ENCODE results near the gene GPR173.
A peak's percentile ranks its signal among the peaks of the same experiment; 100 is the strongest.

Gene GPR173

GRCh38 chrX:53072418-53073114, 24.0 kb downstream of the GPR173 start:
- no peak overlapping the region for H3K4me3 ChIP-seq (ENCODE audit: low read length in 2 of 2)
- H2BK5ac ChIP-seq (ENCODE audit: low read length): no peak overlapping the region
- H2BK15ac ChIP-seq (ENCODE audit: low read length): no peak overlapping the region
- WGBS, 2 donors (ENCODE audit: extremely low coverage in 2 of 2, insufficient read length in 2 of 2, insufficient replicate concordance in 1 of 2): no CpG with 5 or more reads among the region's 9 CpGs
- H3K9ac ChIP-seq (ENCODE audit: low read depth, low read length, poor library complexity): no peak overlapping the region
- H3K14ac ChIP-seq (ENCODE audit: low read length): no peak overlapping the region
- no peak overlapping the region for H2BK12ac ChIP-seq (ENCODE audit: low read length)
- H3K27ac ChIP-seq (replicated peaks; ENCODE audit: low read length): peak overlapping the region; percentile 17
- no peak overlapping the region for H2AFZ ChIP-seq (ENCODE audit: low read length)
- H3K4me1 ChIP-seq (ENCODE audit: control insufficient read depth in 2 of 2, insufficient read depth in 1 of 2, low read depth in 1 of 2, low read length in 2 of 2): peaks cover 0 to 6% of the 10 kb centered on the region in 2 donors
- H2AK5ac ChIP-seq (ENCODE audit: low read depth, low read length): no peak overlapping the region
- H3K23ac ChIP-seq (ENCODE audit: low read depth, low read length, poor library complexity): no peak overlapping the region
- peaks cover 0 to 7% of the 10 kb centered on the region in 2 donors for H3K36me3 ChIP-seq (replicated peaks in 1 of 2; ENCODE audit: control insufficient read depth in 2 of 2, insufficient read depth in 2 of 2, low read length in 2 of 2)
- H3K27me3 ChIP-seq (ENCODE audit: control insufficient read depth in 3 of 3, insufficient read depth in 3 of 3, low read depth in 1 of 3, low read length in 3 of 3): no peaks in the 10 kb centered on the region
- H3K4me2 ChIP-seq (ENCODE audit: insufficient read depth, low read length, poor library complexity, severe bottlenecking): no peak overlapping the region
- no peak overlapping the region for H2BK120ac ChIP-seq (ENCODE audit: low read depth, low read length)
- no peak overlapping the region for H3K4ac ChIP-seq (ENCODE audit: low read length)
- no peak overlapping the region for H3K18ac ChIP-seq (ENCODE audit: low read length)
- H4K8ac ChIP-seq (ENCODE audit: low read depth, low read length): no peak overlapping the region
- DNase-seq (ENCODE audit: low spot score): no peak
- H4K91ac ChIP-seq (ENCODE audit: low read depth, low read length, poor library complexity): no peak overlapping the region
- peaks cover 2% of the 10 kb centered on the region for H3K79me1 ChIP-seq (ENCODE audit: low read depth, low read length)
- H3K9me3 ChIP-seq (replicated peaks in 1 of 2; ENCODE audit: control insufficient read depth in 2 of 2, insufficient read depth in 1 of 2, low read depth in 1 of 2, low read length in 2 of 2): no peaks in the 10 kb centered on the region

- H3K9ac ChIP-seq (ENCODE audit: low read depth, low read length, poor library complexity): no peak overlapping the region
- H3K4me3 ChIP-seq (ENCODE audit: low read length in 2 of 2): no peak overlapping the region
- H3K36me3 ChIP-seq (replicated peaks in 1 of 2; ENCODE audit: control insufficient read depth in 2 of 2, insufficient read depth in 2 of 2, low read length in 2 of 2): peaks cover 0 to 7% of the 10 kb centered on the region in 2 donors
- no peak overlapping the region for H4K8ac ChIP-seq (ENCODE audit: low read depth, low read length)
- no peak overlapping the region for H2BK12ac ChIP-seq (ENCODE audit: low read length)
- no peak overlapping the region for H2BK15ac ChIP-seq (ENCODE audit: low read length)
- H3K4ac ChIP-seq (ENCODE audit: low read length): no peak overlapping the region
- no peak overlapping the region for H3K4me2 ChIP-seq (ENCODE audit: insufficient read depth, low read length, poor library complexity, severe bottlenecking)
- H3K27ac ChIP-seq (replicated peaks; ENCODE audit: low read length): peak overlapping the region; percentile 56
- no peak overlapping the region for H2BK120ac ChIP-seq (ENCODE audit: low read depth, low read length)
- no peak overlapping the region for H3K23ac ChIP-seq (ENCODE audit: low read depth, low read length, poor library complexity)
- no peaks in the 10 kb centered on the region for H3K9me3 ChIP-seq (replicated peaks in 1 of 2; ENCODE audit: control insufficient read depth in 2 of 2, insufficient read depth in 1 of 2, low read depth in 1 of 2, low read length in 2 of 2)
- no peak overlapping the region for H3K18ac ChIP-seq (ENCODE audit: low read length)
- peaks cover 0 to 6% of the 10 kb centered on the region in 2 donors for H3K4me1 ChIP-seq (ENCODE audit: control insufficient read depth in 2 of 2, insufficient read depth in 1 of 2, low read depth in 1 of 2, low read length in 2 of 2)
- H4K91ac ChIP-seq (ENCODE audit: low read depth, low read length, poor library complexity): no peak overlapping the region
- H2AK5ac ChIP-seq (ENCODE audit: low read depth, low read length): no peak overlapping the region
- H3K14ac ChIP-seq (ENCODE audit: low read length): no peak overlapping the region
- no peak for DNase-seq (ENCODE audit: low spot score)
- no peak overlapping the region for H2AFZ ChIP-seq (ENCODE audit: low read length)
- no peaks in the 10 kb centered on the region for H3K27me3 ChIP-seq (ENCODE audit: control insufficient read depth in 3 of 3, insufficient read depth in 3 of 3, low read depth in 1 of 3, low read length in 3 of 3)
- H3K79me1 ChIP-seq (ENCODE audit: low read depth, low read length): peaks cover 2% of the 10 kb centered on the region
- no CpG with 5 or more reads among the region's 6 CpGs for WGBS, 2 donors (ENCODE audit: extremely low coverage in 2 of 2, insufficient read length in 2 of 2, insufficient replicate concordance in 1 of 2)
- no peak overlapping the region for H2BK5ac ChIP-seq (ENCODE audit: low read length)
Measured at GRCh38 chrX:53073115-53073586, 24.6 kb downstream of the GPR173 start.

- no CpG with 5 or more reads among the region's 7 CpGs for WGBS, 2 donors (ENCODE audit: extremely low coverage in 2 of 2, insufficient read length in 2 of 2, insufficient replicate concordance in 1 of 2)
- no peak overlapping the region for H2BK15ac ChIP-seq (ENCODE audit: low read length)
Measured at GRCh38 chrX:53075011-53075410, 26.4 kb downstream of the GPR173 start.

GRCh38 chrX:53076671-53077070, 28.1 kb downstream of the GPR173 start:
- no peak overlapping the region for H3K18ac ChIP-seq (ENCODE audit: low read length)
- no peak overlapping the region for H3K4ac ChIP-seq (ENCODE audit: low read length)
- WGBS, 2 donors (ENCODE audit: extremely low coverage in 2 of 2, insufficient read length in 2 of 2, insufficient replicate concordance in 1 of 2): no CpG with 5 or more reads among the region's 21 CpGs
- H2BK120ac ChIP-seq (ENCODE audit: low read depth, low read length): no peak overlapping the region
- no peak overlapping the region for H2BK15ac ChIP-seq (ENCODE audit: low read length)
- H3K36me3 ChIP-seq (replicated peaks in 1 of 2; ENCODE audit: control insufficient read depth in 2 of 2, insufficient read depth in 2 of 2, low read length in 2 of 2): peaks cover 0 to 7% of the 10 kb centered on the region in 2 donors
- H3K27me3 ChIP-seq (ENCODE audit: control insufficient read depth in 3 of 3, insufficient read depth in 3 of 3, low read depth in 1 of 3, low read length in 3 of 3): no peaks in the 10 kb centered on the region
- no peak overlapping the region for H4K91ac ChIP-seq (ENCODE audit: low read depth, low read length, poor library complexity)
- H2BK5ac ChIP-seq (ENCODE audit: low read length): no peak overlapping the region
- H3K9ac ChIP-seq (ENCODE audit: low read depth, low read length, poor library complexity): no peak overlapping the region
- no peak for DNase-seq (ENCODE audit: low spot score)
- H3K4me2 ChIP-seq (ENCODE audit: insufficient read depth, low read length, poor library complexity, severe bottlenecking): no peak overlapping the region
- H4K8ac ChIP-seq (ENCODE audit: low read depth, low read length): no peak overlapping the region
- no peak overlapping the region for H3K23ac ChIP-seq (ENCODE audit: low read depth, low read length, poor library complexity)
- H3K27ac ChIP-seq (replicated peaks; ENCODE audit: low read length): no peak overlapping the region
- no peak overlapping the region for H3K14ac ChIP-seq (ENCODE audit: low read length)
- H3K9me3 ChIP-seq (replicated peaks in 1 of 2; ENCODE audit: control insufficient read depth in 2 of 2, insufficient read depth in 1 of 2, low read depth in 1 of 2, low read length in 2 of 2): no peaks in the 10 kb centered on the region
- no peak overlapping the region for H2AK5ac ChIP-seq (ENCODE audit: low read depth, low read length)
- peaks cover 0 to 7% of the 10 kb centered on the region in 2 donors for H3K4me1 ChIP-seq (ENCODE audit: control insufficient read depth in 2 of 2, insufficient read depth in 1 of 2, low read depth in 1 of 2, low read length in 2 of 2)
- no peak overlapping the region for H2AFZ ChIP-seq (ENCODE audit: low read length)
- peaks cover under 1% of the 10 kb centered on the region for H3K79me1 ChIP-seq (ENCODE audit: low read depth, low read length)
- H3K4me3 ChIP-seq (ENCODE audit: low read length in 2 of 2): no peak overlapping the region
- no peak overlapping the region for H2BK12ac ChIP-seq (ENCODE audit: low read length)

More at GRCh38 chrX:53075011-53075410, 26.4 kb downstream of the GPR173 start:
- Histone ChIP-seq H3K18ac (ENCODE audit: low read length) (no peak overlapping the region), H3K4me2 (ENCODE audit: insufficient read depth, low read length, poor library complexity, severe bottlenecking) (no peak overlapping the region), H3K27me3 (ENCODE audit: control insufficient read depth in 3 of 3, insufficient read depth in 3 of 3, low read depth in 1 of 3, low read length in 3 of 3) (no peaks in the 10 kb centered on the region), H2BK12ac (ENCODE audit: low read length) (no peak overlapping the region), H3K9me3 (replicated peaks in 1 of 2; ENCODE audit: control insufficient read depth in 2 of 2, insufficient read depth in 1 of 2, low read depth in 1 of 2, low read length in 2 of 2) (no peaks in the 10 kb centered on the region), H3K23ac (ENCODE audit: low read depth, low read length, poor library complexity) (no peak overlapping the region), H4K91ac (ENCODE audit: low read depth, low read length, poor library complexity) (no peak overlapping the region), H3K9ac (ENCODE audit: low read depth, low read length, poor library complexity) (no peak overlapping the region), H2BK120ac (ENCODE audit: low read depth, low read length) (no peak overlapping the region), H3K4ac (ENCODE audit: low read length) (no peak overlapping the region), H3K79me1 (ENCODE audit: low read depth, low read length) (peaks cover 2% of the 10 kb centered on the region), H4K8ac (ENCODE audit: low read depth, low read length) (no peak overlapping the region), H3K4me1 (ENCODE audit: control insufficient read depth in 2 of 2, insufficient read depth in 1 of 2, low read depth in 1 of 2, low read length in 2 of 2) (peaks cover 0 to 6% of the 10 kb centered on the region in 2 donors), H3K27ac (replicated peaks; ENCODE audit: low read length) (no peak overlapping the region), H2AK5ac (ENCODE audit: low read depth, low read length) (no peak overlapping the region), H3K4me3 (ENCODE audit: low read length in 2 of 2) (no peak overlapping the region), H3K36me3 (replicated peaks in 1 of 2; ENCODE audit: control insufficient read depth in 2 of 2, insufficient read depth in 2 of 2, low read length in 2 of 2) (peaks cover 0 to 7% of the 10 kb centered on the region in 2 donors), H2BK5ac (ENCODE audit: low read length) (no peak overlapping the region), H2AFZ (ENCODE audit: low read length) (no peak overlapping the region), H3K14ac (ENCODE audit: low read length) (no peak overlapping the region)
- DNase-seq (ENCODE audit: low spot score): no peak

Measured in neuronal stem cell (in vitro differentiated cells).